ENCODE data around the gene FKBP5.
A peak's percentile ranks its signal among the peaks of the same experiment; 100 is the strongest.

FKBP5 gene

GRCh38 chr6:35725081-35725708 lies 36.5 kb upstream of the FKBP5 start:
- no peak overlapping the region for H3K18ac ChIP-seq (ENCODE audit: low read length)
- no peak overlapping the region for H2AK5ac ChIP-seq (ENCODE audit: low read length)
- H3K4me3 ChIP-seq (ENCODE audit: low read length): no peak overlapping the region
- H2BK5ac ChIP-seq (ENCODE audit: low read length): no peak overlapping the region
- H3K4me1 ChIP-seq (ENCODE audit: control insufficient read depth, low read depth, low read length): peaks cover 17% of the 10 kb centered on the region
- H3K23ac ChIP-seq (ENCODE audit: low read length): no peak overlapping the region
- no peak overlapping the region for H3K4ac ChIP-seq (ENCODE audit: low read depth, low read length)
- H2BK15ac ChIP-seq (replicated peaks; ENCODE audit: low read depth): no peak overlapping the region
- H3K36me3 ChIP-seq (ENCODE audit: control insufficient read depth, insufficient read depth, low read length): no peaks in the 10 kb centered on the region
- H3K79me1 ChIP-seq (ENCODE audit: low read length): no peaks in the 10 kb centered on the region
- H3K4me2 ChIP-seq (ENCODE audit: low read length): no peak overlapping the region
- H3K27me3 ChIP-seq (ENCODE audit: insufficient read depth, low read length, poor library complexity): no peaks in the 10 kb centered on the region
- no peak overlapping the region for H3K56ac ChIP-seq (ENCODE audit: low read length)
- no CpG with 5 or more reads among the region's 5 CpGs for WGBS (ENCODE audit: extremely low coverage, insufficient coverage, low lambda C conversion rate)
- H4K8ac ChIP-seq (ENCODE audit: low read depth, low read length): no peak overlapping the region
- no peaks in the 10 kb centered on the region for H3K79me2 ChIP-seq (ENCODE audit: control insufficient read depth, insufficient read depth, low read length)
- H3K27ac ChIP-seq (ENCODE audit: low read depth, low read length): no peak overlapping the region
- peak; percentile 49 for DNase-seq
- no peak overlapping the region for H3K9ac ChIP-seq (ENCODE audit: low read length)
- H4K5ac ChIP-seq (ENCODE audit: low read length): no peak overlapping the region
- no peak overlapping the region for H2BK120ac ChIP-seq (ENCODE audit: low read depth, low read length)

- no peak overlapping the region for H2BK15ac ChIP-seq (replicated peaks; ENCODE audit: low read depth)
- H3K56ac ChIP-seq (ENCODE audit: low read length): no peak overlapping the region
- no peak overlapping the region for H3K23ac ChIP-seq (ENCODE audit: low read length)
- no CpG with 5 or more reads among the region's 2 CpGs for WGBS (ENCODE audit: extremely low coverage, insufficient coverage, low lambda C conversion rate)
- no peak for DNase-seq
- no peak overlapping the region for H2AK5ac ChIP-seq (ENCODE audit: low read length)
- no peak overlapping the region for H4K5ac ChIP-seq (ENCODE audit: low read length)
- H3K79me2 ChIP-seq (ENCODE audit: control insufficient read depth, insufficient read depth, low read length): no peaks in the 10 kb centered on the region
- no peaks in the 10 kb centered on the region for H3K36me3 ChIP-seq (ENCODE audit: control insufficient read depth, insufficient read depth, low read length)
- H2BK120ac ChIP-seq (ENCODE audit: low read depth, low read length): no peak overlapping the region
- H3K4ac ChIP-seq (ENCODE audit: low read depth, low read length): no peak overlapping the region
- H3K4me2 ChIP-seq (ENCODE audit: low read length): no peak overlapping the region
- no peaks in the 10 kb centered on the region for H3K79me1 ChIP-seq (ENCODE audit: low read length)
- no peak overlapping the region for H4K8ac ChIP-seq (ENCODE audit: low read depth, low read length)
- H3K27me3 ChIP-seq (ENCODE audit: insufficient read depth, low read length, poor library complexity): no peaks in the 10 kb centered on the region
- H3K9ac ChIP-seq (ENCODE audit: low read length): no peak overlapping the region
- H3K4me3 ChIP-seq (ENCODE audit: low read length): no peak overlapping the region
- H3K18ac ChIP-seq (ENCODE audit: low read length): no peak overlapping the region
- no peak overlapping the region for H3K27ac ChIP-seq (ENCODE audit: low read depth, low read length)
- peaks cover 20% of the 10 kb centered on the region for H3K4me1 ChIP-seq (ENCODE audit: control insufficient read depth, low read depth, low read length)
- no peak overlapping the region for H2BK5ac ChIP-seq (ENCODE audit: low read length)
Observed at GRCh38 chr6:35724471-35724870, 35.8 kb upstream of the FKBP5 start.

- Histone ChIP-seq H3K79me2 (ENCODE audit: control insufficient read depth, insufficient read depth, low read length) (no peaks in the 10 kb centered on the region), H3K27me3 (ENCODE audit: insufficient read depth, low read length, poor library complexity) (no peaks in the 10 kb centered on the region), H3K18ac (ENCODE audit: low read length) (no peak overlapping the region), H3K56ac (ENCODE audit: low read length) (peak overlapping the region; percentile 17), H4K5ac (ENCODE audit: low read length) (no peak overlapping the region), H2BK5ac (ENCODE audit: low read length) (no peak overlapping the region), H3K4ac (ENCODE audit: low read depth, low read length) (no peak overlapping the region), H3K23ac (ENCODE audit: low read length) (no peak overlapping the region), H3K9ac (ENCODE audit: low read length) (no peak overlapping the region), H3K27ac (ENCODE audit: low read depth, low read length) (no peak overlapping the region), H2AK5ac (ENCODE audit: low read length) (no peak overlapping the region), H2BK15ac (replicated peaks; ENCODE audit: low read depth) (no peak overlapping the region), H3K36me3 (ENCODE audit: control insufficient read depth, insufficient read depth, low read length) (no peaks in the 10 kb centered on the region), H3K4me3 (ENCODE audit: low read length) (no peak overlapping the region), H2BK120ac (ENCODE audit: low read depth, low read length) (no peak overlapping the region), H3K4me1 (ENCODE audit: control insufficient read depth, low read depth, low read length) (peaks cover 20% of the 10 kb centered on the region), H4K8ac (ENCODE audit: low read depth, low read length) (no peak overlapping the region), H3K4me2 (ENCODE audit: low read length) (no peak overlapping the region), H3K79me1 (ENCODE audit: low read length) (no peaks in the 10 kb centered on the region)
- no CpG with 5 or more reads among the region's 4 CpGs for WGBS (ENCODE audit: extremely low coverage, insufficient coverage, low lambda C conversion rate)
- DNase-seq: no peak
Observed at GRCh38 chr6:35724059-35724458, 35.3 kb upstream of the FKBP5 start.

DNA sequence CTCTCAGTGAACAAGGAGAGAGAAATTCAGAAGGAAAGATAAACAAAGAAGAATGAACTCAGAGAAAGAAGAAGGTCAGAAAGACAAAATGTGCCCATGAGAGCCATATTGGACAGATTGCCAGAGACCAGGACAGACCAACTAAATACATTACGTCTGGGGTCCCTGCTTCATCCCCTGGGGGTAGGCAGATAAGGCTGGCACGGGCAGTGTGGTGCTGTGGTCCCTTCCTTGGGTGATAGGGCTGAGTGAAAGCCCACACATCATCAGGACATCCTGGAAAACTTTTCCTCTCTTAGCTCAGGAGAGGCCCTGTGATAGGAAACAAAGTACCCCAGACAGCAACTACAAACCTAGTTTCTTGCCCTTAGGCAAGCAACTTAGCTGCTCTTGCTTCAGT lies 34.9 kb upstream of the FKBP5 start:
- H4K5ac ChIP-seq (ENCODE audit: low read length): no peak overlapping the region
- H3K27ac ChIP-seq (ENCODE audit: low read depth, low read length): no peak overlapping the region
- WGBS (ENCODE audit: extremely low coverage, insufficient coverage, low lambda C conversion rate): no CpG with 5 or more reads among the region's 2 CpGs
- H3K56ac ChIP-seq (ENCODE audit: low read length): no peak overlapping the region
- H3K4me2 ChIP-seq (ENCODE audit: low read length): no peak overlapping the region
- no peaks in the 10 kb centered on the region for H3K36me3 ChIP-seq (ENCODE audit: control insufficient read depth, insufficient read depth, low read length)
- H3K4me3 ChIP-seq (ENCODE audit: low read length): no peak overlapping the region
- no peak overlapping the region for H4K8ac ChIP-seq (ENCODE audit: low read depth, low read length)
- H2BK120ac ChIP-seq (ENCODE audit: low read depth, low read length): no peak overlapping the region
- H3K4ac ChIP-seq (ENCODE audit: low read depth, low read length): no peak overlapping the region
- H3K9ac ChIP-seq (ENCODE audit: low read length): no peak overlapping the region
- no peak overlapping the region for H2BK5ac ChIP-seq (ENCODE audit: low read length)
- H3K27me3 ChIP-seq (ENCODE audit: insufficient read depth, low read length, poor library complexity): no peaks in the 10 kb centered on the region
- H3K18ac ChIP-seq (ENCODE audit: low read length): no peak overlapping the region
- no peak overlapping the region for H2AK5ac ChIP-seq (ENCODE audit: low read length)
- H3K79me1 ChIP-seq (ENCODE audit: low read length): no peaks in the 10 kb centered on the region
- H2BK15ac ChIP-seq (replicated peaks; ENCODE audit: low read depth): no peak overlapping the region
- no peak overlapping the region for H3K23ac ChIP-seq (ENCODE audit: low read length)
- H3K79me2 ChIP-seq (ENCODE audit: control insufficient read depth, insufficient read depth, low read length): no peaks in the 10 kb centered on the region
- peaks cover 20% of the 10 kb centered on the region for H3K4me1 ChIP-seq (ENCODE audit: control insufficient read depth, low read depth, low read length)
- DNase-seq: no peak

DNA sequence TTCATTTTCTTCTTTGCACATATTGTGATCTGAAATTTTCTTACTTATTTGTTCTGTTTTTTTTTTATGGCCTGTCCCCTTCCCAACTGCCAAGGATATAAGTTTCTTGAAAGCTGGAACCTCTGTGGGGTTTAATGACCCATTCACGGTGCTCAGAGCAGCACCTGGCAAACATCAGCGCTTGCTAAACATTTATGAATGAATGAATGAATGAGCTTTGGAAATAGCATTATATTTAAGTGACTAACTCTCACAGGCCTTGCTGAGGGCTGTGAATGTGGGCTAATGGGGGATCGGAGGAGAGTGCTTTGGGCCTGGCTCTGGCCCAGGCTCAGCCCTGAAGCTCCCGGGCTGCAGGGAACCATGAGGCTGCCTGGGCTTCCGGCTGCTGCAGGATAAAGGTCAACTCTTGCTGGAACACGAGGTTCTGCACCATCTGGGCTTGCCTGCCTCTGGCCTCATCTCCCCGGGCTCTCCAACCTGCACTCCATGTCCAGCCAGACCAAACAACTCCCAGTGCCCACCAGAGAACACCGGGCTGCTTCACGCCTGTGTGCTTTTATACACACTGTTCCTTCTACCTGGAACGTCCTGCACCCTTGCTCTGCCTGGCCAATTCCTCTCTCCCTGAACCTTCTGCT lies 33.5 kb upstream of the FKBP5 start:
- H2BK15ac ChIP-seq (replicated peaks; ENCODE audit: low read depth): no peak overlapping the region
- no peak overlapping the region for H2AK5ac ChIP-seq (ENCODE audit: low read length)
- H3K4me3 ChIP-seq (ENCODE audit: low read length): no peak overlapping the region
- no peaks in the 10 kb centered on the region for H3K79me2 ChIP-seq (ENCODE audit: control insufficient read depth, insufficient read depth, low read length)
- no peak overlapping the region for H4K8ac ChIP-seq (ENCODE audit: low read depth, low read length)
- no peak overlapping the region for H4K5ac ChIP-seq (ENCODE audit: low read length)
- H3K9ac ChIP-seq (ENCODE audit: low read length): no peak overlapping the region
- H3K79me1 ChIP-seq (ENCODE audit: low read length): no peaks in the 10 kb centered on the region
- no peak overlapping the region for H3K23ac ChIP-seq (ENCODE audit: low read length)
- H2BK5ac ChIP-seq (ENCODE audit: low read length): no peak overlapping the region
- no peak overlapping the region for H3K56ac ChIP-seq (ENCODE audit: low read length)
- no peak overlapping the region for H3K4me2 ChIP-seq (ENCODE audit: low read length)
- no peak overlapping the region for H2BK120ac ChIP-seq (ENCODE audit: low read depth, low read length)
- peaks cover 18% of the 10 kb centered on the region for H3K4me1 ChIP-seq (ENCODE audit: control insufficient read depth, low read depth, low read length)
- no peaks in the 10 kb centered on the region for H3K36me3 ChIP-seq (ENCODE audit: control insufficient read depth, insufficient read depth, low read length)
- DNase-seq: no peak
- H3K27ac ChIP-seq (ENCODE audit: low read depth, low read length): no peak overlapping the region
- H3K18ac ChIP-seq (ENCODE audit: low read length): no peak overlapping the region
- H3K4ac ChIP-seq (ENCODE audit: low read depth, low read length): no peak overlapping the region
- no peaks in the 10 kb centered on the region for H3K27me3 ChIP-seq (ENCODE audit: insufficient read depth, low read length, poor library complexity)
- no CpG with 5 or more reads among the region's 10 CpGs for WGBS (ENCODE audit: extremely low coverage, insufficient coverage, low lambda C conversion rate)
